ENCODE results near the gene PRKCA.

PRKCA gene

GRCh38 chr17:66467766-66468165 lies 165.4 kb downstream of the PRKCA start:
- no peak for DNase-seq (ENCODE audit: low read depth)
- no peak overlapping the region for H3K4me3 ChIP-seq (ENCODE audit: low read length)
- TF ChIP-seq CTCF (IDR thresholded peaks at IDR 0.05; ENCODE audit: insufficient read depth, low read depth, low read length, missing control alignments) = no peak

DNA sequence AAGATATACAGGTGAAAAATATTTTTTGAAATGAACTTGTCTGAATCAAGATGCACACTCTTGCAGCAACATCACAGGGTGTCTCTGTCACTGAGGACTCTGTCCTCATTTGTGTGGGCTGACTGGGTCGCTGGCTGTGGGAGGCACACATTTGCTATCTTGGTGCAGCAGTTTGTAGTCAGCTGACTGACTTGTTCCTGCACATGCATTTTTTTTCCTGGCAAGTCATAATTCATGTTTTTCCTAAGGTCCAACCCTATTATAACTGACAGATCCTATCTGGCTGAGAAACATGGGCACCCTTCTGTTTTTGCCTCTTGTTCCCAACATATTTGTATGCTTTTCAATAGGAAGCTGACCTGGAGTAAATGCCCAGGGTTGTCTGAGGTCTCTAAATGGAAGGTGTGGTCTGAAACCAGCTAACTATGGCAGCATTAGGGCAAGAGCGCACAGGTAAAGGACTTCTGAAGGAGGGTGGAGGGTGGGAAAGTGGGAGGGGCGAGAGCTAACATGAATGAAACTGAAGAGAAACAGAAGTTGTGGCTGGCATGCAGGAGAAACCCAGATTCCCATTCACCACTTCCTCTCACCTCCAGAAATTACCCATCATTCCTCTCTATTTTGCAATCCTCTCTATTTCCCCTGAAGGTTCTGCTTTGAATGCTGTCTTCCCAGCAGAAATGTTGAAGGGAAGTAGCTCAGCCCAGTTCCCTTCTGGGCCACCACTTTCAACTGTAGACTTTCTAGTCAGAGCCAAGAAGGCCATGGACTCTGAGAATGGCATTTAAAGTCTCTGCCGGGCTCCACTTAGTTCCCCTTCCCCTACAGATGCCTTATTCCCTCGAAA lies 166.1 kb downstream of the PRKCA start:
- H3K4me3 ChIP-seq (ENCODE audit: low read length) = no peak overlapping the region
- no peak for TF ChIP-seq CTCF (IDR thresholded peaks at IDR 0.05; ENCODE audit: insufficient read depth, low read depth, low read length, missing control alignments)
- DNase-seq (ENCODE audit: low read depth) = peak; percentile 91

DNA sequence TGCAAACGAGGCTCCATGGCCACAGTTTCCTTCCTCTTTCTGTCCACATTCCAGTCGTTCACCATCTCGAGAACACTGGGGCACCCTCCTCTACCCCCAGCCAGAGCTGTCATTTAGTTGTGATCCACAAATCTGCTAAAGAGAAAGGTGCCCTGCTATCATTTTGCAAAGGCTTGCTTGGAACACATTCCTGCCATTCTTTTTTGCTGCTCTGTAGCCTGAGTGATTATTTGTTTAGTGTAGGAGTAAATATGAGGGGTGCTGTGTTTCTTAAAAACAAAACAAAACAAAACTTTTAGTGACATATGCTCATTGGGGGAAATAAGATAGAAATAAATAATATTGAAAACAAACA lies 166.7 kb downstream of the PRKCA start:
- DNase-seq (ENCODE audit: low read depth) = no peak
- no peak for TF ChIP-seq CTCF (IDR thresholded peaks at IDR 0.05; ENCODE audit: insufficient read depth, low read depth, low read length, missing control alignments)
- H3K4me3 ChIP-seq (ENCODE audit: low read length) = no peak overlapping the region

GRCh38 chr17:66469461-66469860 lies 167.0 kb downstream of the PRKCA start:
- no peak for TF ChIP-seq CTCF (IDR thresholded peaks at IDR 0.05; ENCODE audit: insufficient read depth, low read depth, low read length, missing control alignments)
- H3K4me3 ChIP-seq (ENCODE audit: low read length) = no peak overlapping the region
- no peak for DNase-seq (ENCODE audit: low read depth)

- no peak overlapping the region for H3K4me3 ChIP-seq (ENCODE audit: low read length)
- TF ChIP-seq CTCF (IDR thresholded peaks at IDR 0.05; ENCODE audit: insufficient read depth, low read depth, low read length, missing control alignments) = no peak
- DNase-seq (ENCODE audit: low read depth) = no peak
Measured at GRCh38 chr17:66469890-66470289, 167.5 kb downstream of the PRKCA start.

GRCh38 chr17:66472123-66472522 lies 169.7 kb downstream of the PRKCA start:
- TF ChIP-seq CTCF (IDR thresholded peaks at IDR 0.05; ENCODE audit: insufficient read depth, low read depth, low read length, missing control alignments) = no peak
- DNase-seq (ENCODE audit: low read depth) = no peak
- no peak overlapping the region for H3K4me3 ChIP-seq (ENCODE audit: low read length)

DNA sequence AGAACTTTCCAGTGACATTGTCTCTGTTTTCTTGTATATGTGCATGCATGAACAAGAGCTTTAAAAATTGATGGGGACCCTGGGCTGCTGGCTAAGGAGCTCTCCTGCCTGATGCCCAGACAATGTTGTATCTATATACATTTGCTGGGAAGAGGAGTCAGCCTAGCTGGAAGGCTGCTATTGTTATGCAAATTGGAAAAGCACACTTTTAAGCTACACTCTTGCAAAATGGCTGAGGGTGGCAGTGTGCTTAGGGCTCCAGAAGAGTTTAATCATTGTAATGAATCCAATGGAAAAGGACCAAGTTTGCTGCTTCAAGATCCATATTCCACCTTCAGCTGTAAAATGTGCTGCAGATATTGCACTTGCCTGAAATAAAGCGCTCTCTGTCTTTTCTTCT lies 171.8 kb downstream of the PRKCA start:
- no peak overlapping the region for H3K4me3 ChIP-seq (ENCODE audit: low read length)
- no peak for TF ChIP-seq CTCF (IDR thresholded peaks at IDR 0.05; ENCODE audit: insufficient read depth, low read depth, low read length, missing control alignments)
- DNase-seq (ENCODE audit: low read depth) = peak; percentile 50

Measured in epithelial cell of esophagus (primary cell).